AG04450 (cell line): ENCODE results near the gene WASF3. TPM values are rescaled to one million over a fixed set of nuclear protein-coding genes. Genes with fewer than 3 reads are reported as not detected.

Experiments used
- CTCF ChIA-PET: fragments of 300-600, 350-600 bp; formaldehyde crosslinking; extraction: SDS; loops from one replicate; lab custom pipeline; 2022; ENCODE audit warnings: antibody characterized with exemption, inconsistent platforms; lab: Charles Lee
- POLR2A ChIA-PET: fragments of 350-600 bp; formaldehyde crosslinking; extraction: SDS; loops from one replicate; lab custom pipeline; 2021; ENCODE audit warnings: antibody characterized with exemption, inconsistent platforms; lab: Yijun Ruan, JAX
- DNase-seq: peaks from one replicate; pipeline ENCODE4 v3.0.0-alpha.2; 2011; ENCODE audit warnings: low read depth, low spot score
- H3K27ac ChIP-seq: one replicate; pipeline ENCODE4 v1.5.1; 2012; ENCODE audit warnings: low read depth, low read length, control low read depth
- H3K27me3 ChIP-seq: one replicate; pipeline ENCODE4 v1.6.0; 2012; ENCODE audit warnings: low read length; ENCODE audit not compliant: control insufficient read depth, insufficient read depth
- H3K4me3 ChIP-seq: 2 replicates; pipeline ENCODE4 v1.5.1; 2011; ENCODE audit warnings: mild to moderate bottlenecking, low read depth, low read length, control low read depth
- H3K9me3 ChIP-seq: 2 replicates; pipeline ENCODE4 v1.5.1; 2012; ENCODE audit warnings: low read length; ENCODE audit not compliant: control insufficient read depth, insufficient read depth
- polyA plus RNA-seq: library from polyadenylated mRNA; depleted of rRNA; stranded (reverse); fragments of >200 nt; gene quantifications from 2 replicates; pipeline ENCODE4 v1.2.3, GENCODE V29; 2011
- TF ChIP-seq, protein P1 (sequence below): IDR thresholded peaks from 2 replicates; pipeline ENCODE4 v1.5.1; 2011; ENCODE audit warnings: low read depth, low read length, control low read depth, inconsistent platforms

The WASF3 gene
- polyA plus RNA-seq, 1 experiment, result 11.3 TPM

DNA sequence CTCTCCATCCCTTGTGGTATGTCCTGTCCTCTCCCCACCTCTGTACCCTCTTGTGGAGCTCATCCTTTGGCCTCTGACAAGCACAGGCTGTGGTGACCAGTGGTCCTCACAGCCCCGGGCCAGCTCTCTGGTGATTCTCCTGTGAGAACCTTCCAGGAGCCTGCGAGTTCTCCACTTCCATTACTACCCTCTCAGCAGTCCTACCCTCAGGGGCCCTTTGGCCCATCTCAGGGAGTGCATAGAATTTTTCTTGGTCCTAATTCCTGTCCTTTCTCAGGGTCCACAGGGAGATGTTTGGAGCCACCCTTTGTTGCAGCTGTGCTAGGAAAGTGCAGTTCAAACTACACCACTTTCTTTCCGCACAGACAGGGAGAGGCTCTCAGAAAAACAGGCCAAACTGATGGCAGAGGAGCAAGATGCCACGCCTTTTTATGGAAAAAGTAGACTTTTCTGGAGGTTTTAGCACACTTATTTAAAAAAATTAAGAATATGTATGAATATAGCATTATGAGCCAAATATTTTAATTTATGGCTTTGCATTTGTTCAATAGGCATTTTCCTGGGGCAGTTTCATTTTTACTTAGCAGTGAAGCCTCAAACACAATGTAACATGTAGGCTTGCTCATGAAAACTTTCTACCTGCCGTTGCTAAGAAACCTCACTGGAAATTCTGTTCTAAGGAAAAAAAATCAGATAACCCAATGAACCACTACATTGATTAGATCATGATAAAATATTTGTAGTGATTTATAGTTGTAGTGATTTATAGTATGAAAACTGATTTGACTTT lies 111.1 kb downstream of the WASF3 start:
- no peak overlapping the region for H3K27ac ChIP-seq
- TF ChIP-seq, protein P1, sequence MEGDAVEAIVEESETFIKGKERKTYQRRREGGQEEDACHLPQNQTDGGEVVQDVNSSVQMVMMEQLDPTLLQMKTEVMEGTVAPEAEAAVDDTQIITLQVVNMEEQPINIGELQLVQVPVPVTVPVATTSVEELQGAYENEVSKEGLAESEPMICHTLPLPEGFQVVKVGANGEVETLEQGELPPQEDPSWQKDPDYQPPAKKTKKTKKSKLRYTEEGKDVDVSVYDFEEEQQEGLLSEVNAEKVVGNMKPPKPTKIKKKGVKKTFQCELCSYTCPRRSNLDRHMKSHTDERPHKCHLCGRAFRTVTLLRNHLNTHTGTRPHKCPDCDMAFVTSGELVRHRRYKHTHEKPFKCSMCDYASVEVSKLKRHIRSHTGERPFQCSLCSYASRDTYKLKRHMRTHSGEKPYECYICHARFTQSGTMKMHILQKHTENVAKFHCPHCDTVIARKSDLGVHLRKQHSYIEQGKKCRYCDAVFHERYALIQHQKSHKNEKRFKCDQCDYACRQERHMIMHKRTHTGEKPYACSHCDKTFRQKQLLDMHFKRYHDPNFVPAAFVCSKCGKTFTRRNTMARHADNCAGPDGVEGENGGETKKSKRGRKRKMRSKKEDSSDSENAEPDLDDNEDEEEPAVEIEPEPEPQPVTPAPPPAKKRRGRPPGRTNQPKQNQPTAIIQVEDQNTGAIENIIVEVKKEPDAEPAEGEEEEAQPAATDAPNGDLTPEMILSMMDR, result no peak
- H3K4me3 ChIP-seq, result no peak overlapping the region
- CTCF ChIA-PET, result interaction anchor here (0.8 to 1.9 kb wide), 2 partner anchors 11 to 30 kb away, joined by 4 to 8 read pairs; no protein-coding TSS in a partner anchor
- POLR2A ChIA-PET, result no interaction called here
- H3K9me3 ChIP-seq, result no peaks in the 10 kb centered on the region
- DNase-seq, result no peak
- H3K27me3 ChIP-seq, result no peaks in the 10 kb centered on the region

DNA sequence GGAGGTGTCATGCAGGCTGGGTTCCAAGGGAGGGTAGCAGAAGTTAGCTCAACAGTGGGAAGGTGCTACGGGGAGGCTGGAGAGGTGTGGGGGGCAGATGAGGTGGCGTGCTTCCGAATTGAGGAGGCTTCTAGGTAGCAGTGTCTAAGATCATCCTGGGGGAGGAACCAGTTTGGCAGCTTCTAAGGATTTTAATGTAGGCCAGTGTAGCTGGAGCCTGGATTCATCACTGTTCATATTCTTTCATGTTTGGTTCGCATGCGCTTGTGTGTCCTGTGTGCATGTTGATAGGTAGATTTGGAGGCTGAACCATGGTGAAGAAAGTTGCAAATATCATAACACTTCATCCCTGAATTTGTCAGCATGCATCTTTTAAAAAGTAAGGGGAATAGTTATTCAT lies 116.4 kb downstream of the WASF3 start:
- TF ChIP-seq, protein P1, result no peak
- ChIA-PET CTCF (no interaction called here), POLR2A (no interaction called here)
- Histone ChIP-seq H3K9me3 (no peaks in the 10 kb centered on the region; the same call in 1 of the 2 replicates), H3K27me3 (no peaks in the 10 kb centered on the region), H3K27ac (no peak overlapping the region), H3K4me3 (no peak overlapping the region)
- DNase-seq, result no peak

DNA sequence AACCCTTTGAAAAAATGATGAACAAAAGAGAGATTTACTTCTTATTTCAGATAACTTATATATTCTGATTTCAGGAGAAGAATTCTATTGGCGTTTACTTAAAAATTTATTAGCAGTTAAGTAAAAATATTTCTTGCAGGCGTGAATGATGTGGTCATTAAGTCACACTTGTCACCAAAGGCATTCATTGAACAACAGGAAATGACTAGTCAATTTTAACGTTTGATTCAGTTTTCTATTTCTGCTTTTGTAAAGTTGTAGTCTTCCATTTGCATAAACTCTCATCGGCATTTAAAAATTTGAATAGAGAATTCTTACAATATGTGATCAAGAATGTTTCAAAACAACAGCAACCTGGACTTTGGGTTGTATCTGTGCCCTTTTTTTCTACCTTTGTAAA lies 119.7 kb downstream of the WASF3 start:
- no peak for DNase-seq
- Histone ChIP-seq H3K27me3 (no peaks in the 10 kb centered on the region), H3K27ac (no peak overlapping the region), H3K9me3 (no peaks in the 10 kb centered on the region; the same call in 1 of the 2 replicates), H3K4me3 (no peak overlapping the region)
- ChIA-PET CTCF (interaction anchor here (0.6 to 2.7 kb wide), 4 partner anchors 16 to 180 kb away, joined by 3 to 14 read pairs (median 6); no protein-coding TSS in a partner anchor), POLR2A (no interaction called here)
- TF ChIP-seq, protein P1, result no peak

DNA sequence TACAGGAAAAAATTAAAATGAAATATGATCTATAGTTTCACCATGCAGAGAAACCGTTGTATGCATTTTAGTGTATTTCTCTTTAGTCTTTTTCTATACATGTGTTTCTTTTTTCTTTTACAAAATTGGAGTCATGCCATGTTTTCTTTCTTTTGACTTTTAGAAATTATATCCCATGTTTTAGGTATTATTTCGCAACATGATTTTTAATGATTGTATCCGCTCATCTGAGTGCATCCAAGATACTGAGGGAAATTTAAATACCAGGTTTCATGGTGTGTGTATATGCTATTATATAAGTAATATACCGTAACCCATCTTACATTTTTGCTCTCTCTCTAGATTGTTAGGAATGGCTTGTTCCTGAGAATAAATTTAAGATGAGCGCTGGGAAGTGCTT lies 120.8 kb downstream of the WASF3 start:
- H3K27ac ChIP-seq, result no peak overlapping the region
- TF ChIP-seq, protein P1, result no peak
- no peaks in the 10 kb centered on the region; the same call in 1 of the 2 replicates for H3K9me3 ChIP-seq
- no peak overlapping the region for H3K4me3 ChIP-seq
- ChIA-PET POLR2A (no interaction called here), CTCF (interaction anchor here (2.7 kb wide), 1 partner anchor 20 kb away, joined by 14 read pairs; no protein-coding TSS in a partner anchor)
- no peaks in the 10 kb centered on the region for H3K27me3 ChIP-seq
- no peak for DNase-seq

DNA sequence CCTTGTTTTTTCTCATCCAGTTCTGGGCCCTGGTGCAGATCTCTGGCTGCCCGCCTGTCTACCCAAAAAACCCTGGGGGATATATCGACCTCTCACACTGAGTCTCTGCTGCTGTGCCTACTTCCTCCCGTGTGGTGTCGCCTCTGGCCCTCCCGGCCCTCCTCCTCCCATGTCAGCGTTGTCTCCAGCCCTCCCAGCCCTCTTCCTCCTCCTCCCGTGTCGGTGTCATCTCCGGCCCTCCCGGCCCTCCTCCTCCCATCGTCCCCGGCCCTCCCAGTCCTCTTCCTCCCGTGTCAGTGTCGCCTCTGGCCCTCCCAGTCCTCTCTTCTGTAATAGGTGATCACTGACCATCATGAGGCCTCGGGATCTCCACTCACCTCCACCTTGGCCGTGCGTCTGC lies 121.3 kb downstream of the WASF3 start:
- Histone ChIP-seq H3K27me3 (no peaks in the 10 kb centered on the region), H3K9me3 (no peaks in the 10 kb centered on the region; the same call in 1 of the 2 replicates), H3K4me3 (no peak overlapping the region), H3K27ac (peak overlapping the region; percentile 57)
- no peak for DNase-seq
- CTCF ChIA-PET, result interaction anchor here (2.7 kb wide), 1 partner anchor 20 kb away, joined by 14 read pairs; no protein-coding TSS in a partner anchor
- POLR2A ChIA-PET, result no interaction called here
- TF ChIP-seq, protein P1, result no peak
